Endothelial cell of umbilical vein (primary cell): ENCODE data around the gene SLC39A11. TPM values are rescaled to one million over a fixed set of nuclear protein-coding genes. Genes with fewer than 3 reads are reported as not detected.

Experiments
- BruUV-seq: library from RNA; stranded (reverse); fragments of 400-500 nt; replicated peaks from 2 replicates; lab custom pipeline; 2021; lab: Mats Ljungman, UMichigan
- CTCF ChIA-PET: fragments of 300-600, 350-600 bp; sonication (Branson Sonifier 250); formaldehyde crosslinking; loops from one replicate; lab custom pipeline; 2021; ENCODE audit warnings: antibody characterized with exemption, inconsistent platforms; lab: Charles Lee
- POLR2A ChIA-PET: fragments of 300-600, 350-600 bp; sonication (Branson Sonifier 250); formaldehyde crosslinking; loops from one replicate; lab custom pipeline; 2021; ENCODE audit warnings: antibody characterized with exemption, inconsistent platforms; lab: Charles Lee
- DNase-seq: peaks from one replicate; pipeline ENCODE4 v3.0.0-alpha.2; 2011; ENCODE audit warnings: low read depth, low spot score
- FAIRE-seq: peaks from 2 replicates; lab custom pipeline; 2011; peaks lifted over from hg19 to GRCh38; lab: Jason Lieb, UNC
- H2AFZ ChIP-seq: 2 replicates; pipeline ENCODE4 v1.6.0; 2012; ENCODE audit warnings: low read depth, low read length, control low read depth, inconsistent platforms
- H3K27ac ChIP-seq: 2 replicates; pipeline ENCODE4 v1.5.1; 2011; ENCODE audit warnings: low read depth, mild to moderate bottlenecking, control low read depth, low read length, moderate library complexity; ENCODE audit not compliant: insufficient read depth
- H3K27me3 ChIP-seq, 2 experiments: 2 replicates each; pipeline versions ENCODE4 v1.6.0 to v1.6.1; 2011; ENCODE audit warnings: low read length in 2 of 2, mixed read lengths in 1 of 2; ENCODE audit not compliant: control insufficient read depth in 2 of 2, insufficient read depth in 2 of 2
- H3K36me3 ChIP-seq, 2 experiments: 2 replicates in 1 of 2; 3 replicates in 1 of 2; pipeline ENCODE4 v1.5.1; 2011; ENCODE audit warnings: low read length in 2 of 2, mild to moderate bottlenecking in 1 of 2, moderate library complexity in 1 of 2; ENCODE audit not compliant: control insufficient read depth in 2 of 2, insufficient read depth in 2 of 2; ENCODE audit errors: extremely low read depth in 1 of 2
- H3K4me1 ChIP-seq: 3 replicates; pipeline ENCODE4 v1.5.1; 2011; ENCODE audit warnings: mild to moderate bottlenecking, low read length; ENCODE audit not compliant: control insufficient read depth, insufficient read depth; ENCODE audit errors: extremely low read depth
- H3K4me2 ChIP-seq: 2 replicates; pipeline ENCODE4 v1.6.1; 2011; ENCODE audit warnings: low read length, control low read depth, mixed read lengths; ENCODE audit not compliant: insufficient read depth
- H3K4me3 ChIP-seq, 3 experiments: fragments of 200-600 bp in 1 of 3; sonication (generic), shearing (Covaris generic) in 1 of 3; replicated peaks in 1 of 3; 2 replicates each; pipeline ENCODE4 v1.5.1; 2011 to 2016; ENCODE audit warnings: control low read depth in 3 of 3, low read length in 3 of 3, mild to moderate bottlenecking in 2 of 3, inconsistent platforms in 1 of 3, low read depth in 1 of 3, moderate library complexity in 1 of 3; ENCODE audit not compliant: insufficient read depth in 1 of 3
- H3K79me2 ChIP-seq: 2 replicates; pipeline ENCODE4 v1.6.0; 2012; ENCODE audit warnings: low read length, inconsistent platforms; ENCODE audit not compliant: control insufficient read depth, insufficient read depth
- H3K9ac ChIP-seq: replicated peaks from 2 replicates; pipeline ENCODE3; 2011; ENCODE audit warnings: low read length, control low read depth; ENCODE audit not compliant: insufficient read depth; ENCODE audit errors: extremely low read depth
- H3K9me1 ChIP-seq: replicated peaks from 3 replicates; pipeline ENCODE4 v1.6.0; 2011; ENCODE audit warnings: mild to moderate bottlenecking, low read length; ENCODE audit not compliant: control insufficient read depth, insufficient read depth; ENCODE audit errors: extremely low read depth
- H3K9me3 ChIP-seq: replicated peaks from 2 replicates; pipeline ENCODE4 v1.5.1; 2012; ENCODE audit warnings: low read length, inconsistent platforms; ENCODE audit not compliant: control insufficient read depth, insufficient read depth
- H4K20me1 ChIP-seq: replicated peaks from 2 replicates; pipeline ENCODE3; 2011; ENCODE audit warnings: mild to moderate bottlenecking, low read length; ENCODE audit not compliant: control insufficient read depth, insufficient read depth; ENCODE audit errors: extremely low read depth
- CTCF ChIP-seq, 2 donors: IDR thresholded peaks; 1 replicate in 1 of 2; 2 replicates in 1 of 2; pipeline ENCODE4 v1.5.1; 2011; ENCODE audit warnings: low read length in 2 of 2, mild to moderate bottlenecking in 2 of 2, moderate library complexity in 2 of 2, control low read depth in 1 of 2, inconsistent platforms in 1 of 2, low read depth in 1 of 2; ENCODE audit not compliant: insufficient read depth in 1 of 2; ENCODE audit errors: extremely low read depth in 1 of 2
- EZH2 ChIP-seq: IDR thresholded peaks from 2 replicates; pipeline ENCODE4 v1.6.1; 2012; ENCODE audit warnings: borderline replicate concordance, low read depth, mild to moderate bottlenecking, moderate library complexity, low read length, inconsistent platforms; ENCODE audit not compliant: severe bottlenecking
- FOS ChIP-seq: IDR thresholded peaks from 2 replicates; pipeline ENCODE4 v1.6.1; 2011; ENCODE audit warnings: mild to moderate bottlenecking, low read length, moderate library complexity, borderline replicate concordance; ENCODE audit not compliant: insufficient read depth
- GATA2 ChIP-seq: IDR thresholded peaks from 2 replicates; pipeline ENCODE4 v1.7.0; 2011; ENCODE audit warnings: low read depth, mild to moderate bottlenecking, moderate library complexity, mixed read lengths, low read length; ENCODE audit not compliant: insufficient read length, insufficient read depth
- JUN ChIP-seq: IDR thresholded peaks from 2 replicates; pipeline ENCODE4 v1.6.1; 2011; ENCODE audit warnings: borderline replicate concordance, low read depth; ENCODE audit not compliant: insufficient read length, insufficient read depth
- MAX ChIP-seq: IDR thresholded peaks from 2 replicates; pipeline ENCODE4 v1.6.1; 2011; ENCODE audit not compliant: insufficient read depth, insufficient read length
- POLR2A ChIP-seq: IDR thresholded peaks from 2 replicates; pipeline ENCODE4 v1.6.1; 2012; ENCODE audit warnings: low read depth, mild to moderate bottlenecking, control low read depth, low read length
- POLR2AphosphoS5 ChIP-seq: IDR thresholded peaks from 2 replicates; pipeline ENCODE4 v1.6.1; 2012; ENCODE audit warnings: low read depth, mild to moderate bottlenecking, control low read depth, low read length, moderate library complexity; ENCODE audit not compliant: insufficient read depth
- dilution Hi-C: fragments of 300-500 bp; cut with MboI; formaldehyde crosslinking; loops from one replicate; pipeline ENCODE4 v1.15.0; 2019; ENCODE audit warnings: low sequenced_read_pairs; ENCODE audit not compliant: extremely low pct_ligation_motif_present
- intact Hi-C: fragments of 100-400 bp; cut with micrococcal nuclease; formaldehyde crosslinking; loops from one replicate; pipeline ENCODE4 v1.10.0; 2022
- polyA plus RNA-seq, 4 experiments: library from polyadenylated mRNA; depleted of rRNA in 3 of 4; stranded (reverse) in 3 of 4; unstranded in 1 of 4; fragments of >200 nt; gene quantifications; 2 replicates each; pipeline versions ENCODE4 v1.2.1 to v1.2.3, GENCODE V29; 2011 to 2012; ENCODE audit warnings: missing spikeins in 1 of 4
- total RNA-seq: library from RNA; stranded (reverse); gene quantifications from 2 replicates; pipeline ENCODE4 v1.2.3, GENCODE V29; 2021

SLC39A11 gene
- total and polyA plus RNA-seq, 2 donors (not counting 3 experiments of a cell fraction or from before 2014, with no cell fraction given), result 8.1 to 11.9 TPM

- FAIRE-seq (no peak), DNase-seq (no peak)
- BruUV-seq, result no TSS peak
- no peak overlapping the region for H2AFZ ChIP-seq
- H3K36me3 ChIP-seq, result no peaks in the 10 kb centered on the region
- POLR2A ChIA-PET, result no interaction called here
- TF ChIP-seq JUN (no peak), CTCF (IDR thresholded peaks at IDR 0.05; ENCODE audit: extremely low read depth in 1 of 2, insufficient read depth in 1 of 2, low read depth in 1 of 2, low read length in 2 of 2) (no peak), POLR2AphosphoS5 (no peak), FOS (no peak), MAX (no peak), EZH2 (no peak), GATA2 (no peak), POLR2A (no peak)
- intact Hi-C loops (no loop called here), dilution Hi-C loops (no loop called here)
- H3K9me3 ChIP-seq, result no peaks in the 10 kb centered on the region
- no peaks in the 10 kb centered on the region for H3K9me1 ChIP-seq
- no peaks in the 10 kb centered on the region for H3K79me2 ChIP-seq
- no peak overlapping the region for H3K27ac ChIP-seq
- no peak overlapping the region for H3K9ac ChIP-seq
- no peak overlapping the region for H3K4me2 ChIP-seq
- H3K4me3 ChIP-seq, result no peak overlapping the region
- H3K4me1 ChIP-seq, result peaks cover 8% of the 10 kb centered on the region
- H4K20me1 ChIP-seq, result no peaks in the 10 kb centered on the region
- H3K27me3 ChIP-seq, result no peaks in the 10 kb centered on the region
- CTCF ChIA-PET, result no interaction called here
These were observed 380.8 kb downstream of the SLC39A11 start for GRCh38 chr17:72711521-72712310.
